Right atrium auricular region (tissue), 2 donors: Measurements from ENCODE around the gene TMEM167B. TPM values are rescaled to one million over a fixed set of nuclear protein-coding genes. Genes with fewer than 3 reads are reported as not detected.

ENCODE experiments used
- DNase-seq: peaks from one replicate; pipeline ENCODE4 v3.0.0-alpha.2; 2019; ENCODE audit warnings: low spot score
- H3K27ac ChIP-seq, 2 donors: fragments of 200-600 bp; sonication (generic); 1 replicate in 1 of 2; 2 replicates in 1 of 2; pipeline ENCODE4 v1.5.1; 2016 to 2019
- H3K27me3 ChIP-seq, 2 donors: fragments of 200-600 bp; sonication (generic); one replicate each; pipeline versions ENCODE4 v1.5.1 to v1.6.0; 2017 to 2019
- H3K36me3 ChIP-seq: fragments of 200-600 bp; sonication (generic); one replicate; pipeline ENCODE4 v1.5.1; 2016
- H3K4me1 ChIP-seq, 2 donors: fragments of 200-600 bp; sonication (generic); one replicate each; pipeline versions ENCODE4 v1.5.1 to v1.6.0; 2017 to 2019
- H3K4me3 ChIP-seq, 2 donors: fragments of 200-600 bp; sonication (generic); 1 replicate in 1 of 2; 2 replicates in 1 of 2; pipeline ENCODE4 v1.5.1; 2017 to 2019; ENCODE audit warnings: mild to moderate bottlenecking in 1 of 2, moderate library complexity in 1 of 2
- H3K9me3 ChIP-seq, 2 donors: fragments of 200-600 bp; sonication (generic); one replicate each; pipeline ENCODE4 v1.5.1; 2019
- total RNA-seq, 2 donors: library from RNA; depleted of rRNA; stranded (reverse); fragments of >200 nt; gene quantifications; one replicate each; pipeline ENCODE4 v1.1.0, GENCODE V29; 2016
- TF ChIP-seq, protein P1 (sequence below), 2 donors: fragments of 200-600 bp; sonication (generic); IDR thresholded peaks; one replicate each; pipeline ENCODE4 v1.5.1; 2019; ENCODE audit warnings: antibody characterized with exemption in 2 of 2

TMEM167B gene
- total RNA-seq, 2 donors from 2014 or later: 18.9 to 23.9 TPM

DNA sequence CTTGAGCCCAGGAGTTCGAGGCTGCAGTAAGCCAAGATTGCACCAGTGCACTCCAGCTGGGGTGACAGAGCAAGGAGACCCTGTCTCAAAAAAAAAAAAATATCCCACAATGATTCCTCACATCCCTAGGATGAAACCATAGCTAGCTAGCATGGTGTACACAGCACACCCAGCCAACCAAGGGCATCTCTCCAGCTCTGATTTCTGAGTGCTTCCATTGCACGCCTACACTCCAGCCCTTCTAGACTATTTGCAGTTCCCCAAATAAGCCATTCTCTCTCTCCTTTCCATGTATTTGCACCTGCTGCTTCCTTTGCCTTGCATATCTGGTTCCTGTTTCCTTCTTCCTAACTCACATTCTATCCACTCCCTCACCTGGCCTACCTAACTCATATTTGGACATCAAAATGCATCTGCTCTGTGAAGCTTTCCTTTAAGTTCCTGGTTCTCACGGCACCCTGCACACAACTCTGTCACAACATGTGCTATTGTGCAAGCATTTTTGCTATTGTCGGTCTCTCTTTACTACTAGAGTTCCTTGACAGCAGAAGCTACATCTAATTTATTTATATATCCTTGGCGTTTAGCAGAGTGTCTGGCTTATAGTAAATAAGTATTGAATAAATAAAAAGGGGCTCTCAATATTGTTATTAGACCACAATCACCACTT, 21.0 kb downstream of the TMEM167B start:
- Histone ChIP-seq H3K4me1 (peaks cover 0 to 28% of the 10 kb centered on the region in 2 donors), H3K4me3 (no peak overlapping the region), H3K9me3 (no peaks in the 10 kb centered on the region), H3K27ac (no peak overlapping the region), H3K27me3 (no peaks in the 10 kb centered on the region), H3K36me3 (no peaks in the 10 kb centered on the region)
- TF ChIP-seq, protein P1, sequence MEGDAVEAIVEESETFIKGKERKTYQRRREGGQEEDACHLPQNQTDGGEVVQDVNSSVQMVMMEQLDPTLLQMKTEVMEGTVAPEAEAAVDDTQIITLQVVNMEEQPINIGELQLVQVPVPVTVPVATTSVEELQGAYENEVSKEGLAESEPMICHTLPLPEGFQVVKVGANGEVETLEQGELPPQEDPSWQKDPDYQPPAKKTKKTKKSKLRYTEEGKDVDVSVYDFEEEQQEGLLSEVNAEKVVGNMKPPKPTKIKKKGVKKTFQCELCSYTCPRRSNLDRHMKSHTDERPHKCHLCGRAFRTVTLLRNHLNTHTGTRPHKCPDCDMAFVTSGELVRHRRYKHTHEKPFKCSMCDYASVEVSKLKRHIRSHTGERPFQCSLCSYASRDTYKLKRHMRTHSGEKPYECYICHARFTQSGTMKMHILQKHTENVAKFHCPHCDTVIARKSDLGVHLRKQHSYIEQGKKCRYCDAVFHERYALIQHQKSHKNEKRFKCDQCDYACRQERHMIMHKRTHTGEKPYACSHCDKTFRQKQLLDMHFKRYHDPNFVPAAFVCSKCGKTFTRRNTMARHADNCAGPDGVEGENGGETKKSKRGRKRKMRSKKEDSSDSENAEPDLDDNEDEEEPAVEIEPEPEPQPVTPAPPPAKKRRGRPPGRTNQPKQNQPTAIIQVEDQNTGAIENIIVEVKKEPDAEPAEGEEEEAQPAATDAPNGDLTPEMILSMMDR (IDR thresholded peaks at IDR 0.05): no peak
- DNase-seq: no peak

DNA sequence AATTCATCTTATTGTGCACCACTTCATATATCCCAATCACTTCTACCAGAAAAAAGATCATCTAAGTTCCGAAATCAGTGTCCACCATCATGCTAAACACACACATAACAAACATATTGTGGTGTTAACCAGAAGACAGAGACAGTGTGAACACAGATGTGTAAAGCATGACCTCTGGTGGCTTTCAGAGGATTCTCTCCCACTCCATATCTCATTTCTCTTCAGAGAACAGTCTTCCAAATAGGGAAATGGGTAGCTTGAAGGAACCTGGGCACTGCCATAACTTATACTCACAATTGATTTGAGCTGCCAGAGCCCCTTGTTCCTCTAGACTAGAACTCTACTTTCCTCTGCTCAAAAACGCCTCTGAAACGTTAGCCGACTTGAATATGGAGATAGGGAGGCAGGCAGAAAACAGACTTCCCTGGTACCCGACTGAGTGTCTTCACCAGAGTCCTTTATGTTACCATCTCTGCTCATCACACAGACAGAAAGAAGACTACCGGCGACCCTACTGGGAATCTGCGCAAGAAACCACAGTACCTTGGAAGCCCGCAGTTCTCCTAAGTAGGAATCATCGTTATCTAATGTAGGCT, 21.6 kb downstream of the TMEM167B start:
- no peak for DNase-seq
- Histone ChIP-seq H3K4me3 (peak overlapping the region; percentile 15 to 42), H3K27me3 (no peaks in the 10 kb centered on the region), H3K4me1 (peaks cover 0 to 28% of the 10 kb centered on the region in 2 donors), H3K27ac (peak overlapping the region in 1 of 2 donors; percentile 30), H3K9me3 (no peaks in the 10 kb centered on the region), H3K36me3 (no peaks in the 10 kb centered on the region)
- TF ChIP-seq, protein P1 (IDR thresholded peaks at IDR 0.05): no peak

DNA sequence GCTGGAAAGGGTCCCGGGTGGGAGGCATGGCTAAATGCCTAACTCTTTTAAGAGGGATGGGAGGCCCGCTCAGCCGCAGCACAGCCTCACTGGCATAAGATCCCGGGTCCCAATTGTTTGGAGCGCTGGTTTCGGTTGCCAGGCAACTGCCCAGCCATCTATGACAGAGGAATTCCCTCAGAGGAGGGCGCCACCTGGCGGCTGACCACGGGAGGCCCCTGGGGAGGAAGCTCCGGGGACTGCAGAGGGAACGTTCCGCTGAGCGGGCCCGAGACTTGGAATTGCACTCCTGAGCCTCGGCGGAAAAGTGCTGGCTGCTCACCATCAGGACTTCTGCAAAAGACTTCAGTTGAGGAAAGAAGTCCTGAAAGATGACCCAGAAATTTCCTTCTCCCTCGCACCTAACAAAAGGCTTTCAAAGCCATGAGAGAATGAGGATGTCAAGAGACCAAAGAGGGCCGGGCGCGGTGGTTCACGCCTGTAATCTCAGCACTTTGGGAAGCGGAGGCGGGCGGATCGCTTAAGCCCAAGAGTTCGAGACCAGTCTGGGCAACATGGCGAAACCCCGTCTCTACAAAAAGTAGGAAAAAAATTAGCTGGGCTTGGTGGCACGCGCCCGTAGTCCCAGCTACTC, 22.2 kb downstream of the TMEM167B start:
- no peaks in the 10 kb centered on the region for H3K9me3 ChIP-seq
- DNase-seq: peak; percentile 95
- no peaks in the 10 kb centered on the region for H3K36me3 ChIP-seq
- H3K27me3 ChIP-seq: no peaks in the 10 kb centered on the region
- H3K27ac ChIP-seq: no peak overlapping the region
- peak overlapping the region; percentile 15 to 42 for H3K4me3 ChIP-seq
- TF ChIP-seq, protein P1 (IDR thresholded peaks at IDR 0.05): peak; percentile 94 to 97
- peaks cover 0 to 28% of the 10 kb centered on the region in 2 donors for H3K4me1 ChIP-seq

DNA sequence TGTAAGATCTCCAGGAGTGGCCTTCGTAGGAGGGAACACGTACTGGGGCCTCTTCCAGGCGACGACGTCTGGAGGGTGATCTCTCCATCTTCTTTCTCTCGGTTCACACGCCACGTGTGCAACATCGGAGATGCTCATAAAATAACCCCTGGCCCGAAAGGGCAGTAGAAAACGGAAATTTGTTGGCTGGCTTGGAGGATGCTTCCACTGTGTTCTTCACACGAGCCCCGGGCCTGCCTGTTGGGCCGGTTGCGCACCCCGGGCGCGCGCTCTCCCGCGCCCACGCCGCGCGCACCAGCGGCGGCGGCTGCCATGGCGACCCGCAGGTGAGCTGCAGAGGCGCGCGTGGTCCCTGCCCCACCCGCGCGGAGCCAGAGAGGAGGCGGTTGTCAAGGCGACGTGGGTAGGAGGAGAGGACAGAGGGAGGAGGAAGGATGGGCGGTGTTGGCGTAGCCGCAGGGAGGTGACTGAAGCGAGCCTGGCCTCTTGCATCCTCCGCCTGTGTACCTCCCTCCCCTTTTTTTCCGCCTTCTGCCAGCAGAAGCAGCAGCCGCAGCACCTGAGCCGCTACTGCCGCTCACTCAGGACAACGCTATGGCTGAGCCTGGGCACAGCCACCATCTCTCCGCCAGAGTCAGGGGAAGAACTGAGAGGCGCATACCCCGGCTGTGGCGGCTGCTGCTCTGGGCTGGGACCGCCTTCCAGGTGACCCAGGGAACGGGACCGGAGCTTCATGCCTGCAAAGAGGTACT, 23.2 kb downstream of the TMEM167B start, which contains the start of gene ELAPOR1:
Gene ELAPOR1 (plus strand): TSS at position 526 of the 752 bp plus-strand sequence. CDS start 69 bp downstream, at position 595.
- no peak for DNase-seq
- H3K27ac ChIP-seq: no peak within 1 kb of the TSS
- H3K27me3 ChIP-seq: no peaks in the 10 kb centered on the region
- H3K4me3 ChIP-seq: peak within 1 kb of the TSS; percentile 15 to 42
- H3K36me3 ChIP-seq: no peaks in the 10 kb centered on the region
- H3K9me3 ChIP-seq: no peaks in the 10 kb centered on the region
- H3K4me1 ChIP-seq: peaks cover 0 to 28% of the 10 kb centered on the region in 2 donors
- TF ChIP-seq, protein P1 (IDR thresholded peaks at IDR 0.05): no peak

DNA sequence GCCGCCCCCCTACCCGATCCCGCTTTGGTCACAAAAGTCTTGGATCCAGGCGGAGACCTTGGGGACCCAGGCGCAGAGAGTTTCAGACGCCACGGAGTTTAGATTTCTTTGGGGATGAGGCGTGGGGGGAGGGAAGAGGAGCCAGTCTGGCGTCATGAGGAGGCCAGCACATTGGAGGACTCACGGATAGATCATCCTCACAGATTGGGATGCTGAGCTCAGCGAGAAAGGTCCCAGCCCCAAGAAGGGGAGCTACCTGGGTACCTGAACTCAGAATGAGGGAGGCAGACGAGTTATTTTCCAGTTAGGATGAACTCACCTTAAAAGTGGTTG, 23.7 kb downstream of the TMEM167B start:
- Histone ChIP-seq H3K4me3 (peak overlapping the region in 1 of 2 donors; percentile 42), H3K9me3 (no peaks in the 10 kb centered on the region), H3K27ac (no peak overlapping the region), H3K36me3 (no peaks in the 10 kb centered on the region), H3K4me1 (peaks cover 0 to 28% of the 10 kb centered on the region in 2 donors), H3K27me3 (no peaks in the 10 kb centered on the region)
- DNase-seq: no peak
- TF ChIP-seq, protein P1 (IDR thresholded peaks at IDR 0.05): no peak
